BLaER1 (cell line): ENCODE results near the gene TLL1.

ENCODE experiments used
- H3K27ac ChIP-seq: shearing (Covaris generic); formaldehyde crosslinking; 2 replicates; pipeline ENCODE4 v1.8.1; 2022
- H3K27me3 ChIP-seq: shearing (Covaris generic); formaldehyde crosslinking; 2 replicates; pipeline ENCODE4 v1.8.1; 2022
- H3K36me3 ChIP-seq: shearing (Covaris generic); formaldehyde crosslinking; 2 replicates; pipeline ENCODE4 v1.8.1; 2022
- H3K4me1 ChIP-seq: shearing (Covaris generic); formaldehyde crosslinking; 2 replicates; pipeline ENCODE4 v1.8.1; 2022
- H3K4me2 ChIP-seq: shearing (Covaris generic); formaldehyde crosslinking; 2 replicates; pipeline ENCODE4 v1.8.1; 2022
- H3K4me3 ChIP-seq: shearing (Covaris generic); formaldehyde crosslinking; 2 replicates; pipeline ENCODE4 v1.8.1; 2022
- H3K9ac ChIP-seq: shearing (Covaris generic); formaldehyde crosslinking; 2 replicates; pipeline ENCODE4 v1.8.1; 2022
- H3K9me3 ChIP-seq: shearing (Covaris generic); formaldehyde crosslinking; 2 replicates; pipeline ENCODE4 v1.8.1; 2022
- H4K20me1 ChIP-seq: shearing (Covaris generic); formaldehyde crosslinking; 2 replicates; pipeline ENCODE4 v1.8.1; 2022
- Cebpa-rat ChIP-seq: shearing (Covaris generic); IDR thresholded peaks from 2 replicates; pipeline ENCODE4 v1.8.1; 2022

TLL1 gene

DNA sequence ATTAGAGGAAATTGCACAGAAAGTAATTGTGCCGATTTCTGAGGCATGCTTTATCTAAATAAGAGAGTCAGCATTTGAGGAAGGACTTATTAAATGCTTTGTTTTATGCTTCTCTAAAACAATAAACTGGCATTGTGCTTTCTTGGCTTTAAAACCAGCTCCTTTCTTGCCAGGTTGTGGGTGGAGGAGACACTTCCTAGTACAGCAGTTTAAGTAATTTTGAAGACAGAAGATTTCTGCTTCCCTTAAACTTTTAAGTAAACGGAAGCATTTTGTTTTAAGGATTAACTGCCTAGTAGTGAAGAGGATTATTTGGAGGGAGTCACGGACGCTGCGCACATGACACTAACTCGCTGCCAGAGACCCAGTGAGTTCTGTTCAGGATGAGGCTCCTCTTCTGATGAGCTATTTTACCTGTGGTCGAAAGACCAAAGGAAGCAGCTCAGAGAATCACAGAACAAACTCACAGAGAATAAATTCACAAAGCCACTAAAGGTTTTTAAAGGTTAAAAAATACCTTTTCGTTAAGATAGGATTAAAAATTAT is 169.5 kb downstream of the TLL1 start:
- H3K4me3 ChIP-seq, result no peak overlapping the region
- no peaks in the 10 kb centered on the region for H3K36me3 ChIP-seq
- no peaks in the 10 kb centered on the region for H4K20me1 ChIP-seq
- H3K4me2 ChIP-seq, result no peak overlapping the region
- no peak for TF ChIP-seq Cebpa-rat
- no peaks in the 10 kb centered on the region for H3K27me3 ChIP-seq
- no peak overlapping the region for H3K27ac ChIP-seq
- H3K4me1 ChIP-seq, result no peaks in the 10 kb centered on the region
- H3K9me3 ChIP-seq, result no peaks in the 10 kb centered on the region
- no peak overlapping the region for H3K9ac ChIP-seq

DNA sequence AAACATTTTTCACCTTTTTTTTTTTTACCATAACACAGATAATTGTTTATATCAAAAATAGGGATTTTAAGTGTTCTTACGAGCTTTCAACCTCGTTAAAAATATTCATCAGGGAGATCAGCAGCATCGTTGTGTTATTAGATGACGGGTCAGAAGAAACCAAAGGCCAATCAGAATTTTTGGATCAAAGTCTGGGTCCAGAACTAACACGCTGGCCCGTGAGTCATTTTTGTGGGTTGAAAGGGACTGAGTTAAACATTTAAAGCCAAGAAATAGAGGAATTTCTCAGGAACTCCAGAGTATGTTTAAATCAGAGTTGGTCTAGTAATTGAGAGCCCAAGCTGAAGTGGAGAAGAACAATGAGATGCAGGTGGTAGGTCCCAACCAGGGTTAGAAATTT is 170.8 kb downstream of the TLL1 start:
- Histone ChIP-seq H3K9me3 (no peaks in the 10 kb centered on the region), H3K9ac (no peak overlapping the region), H3K4me2 (no peak overlapping the region), H3K27me3 (no peaks in the 10 kb centered on the region), H3K4me3 (no peak overlapping the region), H3K4me1 (no peaks in the 10 kb centered on the region), H3K36me3 (no peaks in the 10 kb centered on the region), H4K20me1 (no peaks in the 10 kb centered on the region), H3K27ac (no peak overlapping the region)
- no peak for TF ChIP-seq Cebpa-rat

DNA sequence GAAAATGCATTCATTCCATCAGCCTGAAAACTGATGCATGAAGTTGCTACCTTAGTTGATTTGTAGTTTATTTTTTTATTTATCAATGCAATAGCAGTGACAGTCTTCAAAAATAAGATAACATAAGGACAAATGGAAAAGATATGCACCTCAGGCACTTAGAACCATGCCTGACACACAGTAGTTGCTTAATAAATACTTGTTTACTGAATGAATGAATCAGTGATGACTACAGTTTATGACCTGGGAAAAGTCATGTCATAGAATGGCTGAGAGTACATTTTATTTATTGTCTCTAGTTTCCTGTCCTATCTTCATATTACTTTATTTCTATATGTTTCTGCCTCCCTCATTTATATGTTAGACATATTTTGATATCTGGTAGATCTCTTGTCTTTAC is 171.8 kb downstream of the TLL1 start:
- Histone ChIP-seq H3K36me3 (no peaks in the 10 kb centered on the region), H3K4me3 (no peak overlapping the region), H3K4me2 (no peak overlapping the region), H3K9ac (no peak overlapping the region), H3K4me1 (no peaks in the 10 kb centered on the region), H3K27me3 (no peaks in the 10 kb centered on the region), H3K9me3 (no peaks in the 10 kb centered on the region), H3K27ac (no peak overlapping the region), H4K20me1 (no peaks in the 10 kb centered on the region)
- TF ChIP-seq Cebpa-rat, result no peak

DNA sequence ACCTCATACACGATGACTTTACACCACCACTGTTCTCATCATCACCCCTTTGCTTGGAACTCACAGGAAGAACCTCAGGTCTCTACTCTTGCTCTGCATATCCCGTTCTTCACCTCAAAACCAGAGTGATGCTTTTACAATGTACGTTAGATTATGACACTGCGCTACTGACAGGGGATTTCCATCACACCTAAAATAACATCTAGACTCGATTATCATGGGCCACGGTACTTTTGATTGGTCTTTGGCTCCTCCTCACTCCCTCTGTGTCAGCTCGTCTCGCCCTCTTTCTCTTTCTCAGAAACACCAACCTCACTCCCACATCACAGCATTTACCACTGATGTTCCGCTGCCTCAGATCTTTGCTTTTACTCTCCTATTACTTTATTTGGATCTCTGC is 172.4 kb downstream of the TLL1 start:
- Histone ChIP-seq H3K4me3 (no peak overlapping the region), H3K4me2 (no peak overlapping the region), H3K27ac (no peak overlapping the region)

DNA sequence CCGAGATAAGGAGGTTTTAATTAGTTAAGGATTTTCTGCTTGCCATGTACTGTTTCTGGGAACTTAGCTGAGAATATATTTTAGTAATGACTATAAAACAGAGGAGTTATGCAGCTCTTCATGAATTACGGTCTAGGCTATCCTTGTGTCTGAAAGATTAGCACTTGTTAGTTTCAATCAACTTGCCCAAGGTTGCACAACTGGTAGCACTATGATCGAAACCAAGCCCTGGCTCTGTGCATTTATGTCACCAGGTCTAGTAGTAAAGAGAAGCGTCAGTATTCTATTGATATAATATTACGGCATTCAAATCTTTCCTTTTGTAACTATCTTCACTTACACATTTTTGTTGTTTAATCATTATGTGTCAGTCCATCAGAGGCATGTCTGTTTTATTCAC is 176.0 kb downstream of the TLL1 start:
- Histone ChIP-seq H3K9me3 (no peaks in the 10 kb centered on the region), H3K4me3 (no peak overlapping the region), H3K4me2 (no peak overlapping the region), H3K27ac (no peak overlapping the region), H3K27me3 (no peaks in the 10 kb centered on the region), H3K4me1 (no peaks in the 10 kb centered on the region), H3K9ac (no peak overlapping the region), H3K36me3 (no peaks in the 10 kb centered on the region), H4K20me1 (no peaks in the 10 kb centered on the region)
- no peak for TF ChIP-seq Cebpa-rat

More for the DNA sequence above, 172.4 kb downstream of the TLL1 start:
- Histone ChIP-seq H3K9me3 (no peaks in the 10 kb centered on the region), H3K36me3 (no peaks in the 10 kb centered on the region), H4K20me1 (no peaks in the 10 kb centered on the region), H3K4me1 (no peaks in the 10 kb centered on the region), H3K9ac (no peak overlapping the region), H3K27me3 (no peaks in the 10 kb centered on the region)
- no peak for TF ChIP-seq Cebpa-rat

DNA sequence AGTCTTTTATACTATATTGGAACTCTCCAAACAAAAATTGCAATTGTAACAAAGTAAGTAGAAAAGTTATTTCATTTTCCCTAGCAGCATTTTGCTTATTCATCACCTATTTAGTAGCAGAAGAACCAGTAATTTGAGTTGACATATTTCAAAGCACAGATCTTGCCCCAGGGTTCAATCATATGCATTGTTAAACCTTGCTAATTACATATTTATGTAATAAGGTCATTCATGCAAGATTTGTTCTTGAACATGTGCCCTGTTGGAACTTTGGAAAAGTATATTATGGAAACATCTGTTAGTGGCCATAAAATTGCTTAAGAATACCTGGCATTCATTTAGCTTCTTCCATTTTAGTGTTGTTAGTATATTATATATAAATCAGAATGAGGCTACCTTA is 191.7 kb downstream of the TLL1 start:
- TF ChIP-seq Cebpa-rat, result no peak
- Histone ChIP-seq H3K4me1 (no peaks in the 10 kb centered on the region), H3K4me2 (no peak overlapping the region)

DNA sequence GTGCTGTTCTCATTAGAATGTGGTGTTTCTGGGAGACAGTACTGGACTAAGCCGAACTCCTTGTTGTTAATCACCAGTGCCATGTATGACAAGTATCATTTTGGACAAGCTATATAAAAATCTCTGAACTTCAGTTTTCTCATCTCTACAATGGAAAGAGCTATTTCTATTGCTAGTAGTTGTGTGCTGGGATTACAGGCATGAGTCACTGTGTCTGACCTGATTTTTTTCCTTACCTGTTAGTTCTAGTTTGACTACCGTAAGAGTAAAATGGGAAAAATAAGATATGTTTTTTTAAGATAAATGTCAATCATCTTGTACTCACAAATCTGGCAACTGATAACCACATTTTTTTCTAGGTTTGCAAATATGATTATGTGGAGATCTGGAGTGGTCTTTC is 192.3 kb downstream of the TLL1 start:
- Histone ChIP-seq H3K9me3 (no peaks in the 10 kb centered on the region), H3K9ac (no peak overlapping the region), H3K27ac (no peak overlapping the region), H3K27me3 (no peaks in the 10 kb centered on the region), H3K4me3 (no peak overlapping the region), H4K20me1 (no peaks in the 10 kb centered on the region), H3K4me2 (no peak overlapping the region), H3K36me3 (no peaks in the 10 kb centered on the region), H3K4me1 (no peaks in the 10 kb centered on the region)
- TF ChIP-seq Cebpa-rat, result no peak

More for the DNA sequence above, 191.7 kb downstream of the TLL1 start:
- Histone ChIP-seq H3K9ac (no peak overlapping the region), H3K9me3 (no peaks in the 10 kb centered on the region), H3K36me3 (no peaks in the 10 kb centered on the region), H3K27ac (no peak overlapping the region), H4K20me1 (no peaks in the 10 kb centered on the region), H3K27me3 (no peaks in the 10 kb centered on the region), H3K4me3 (no peak overlapping the region)

DNA sequence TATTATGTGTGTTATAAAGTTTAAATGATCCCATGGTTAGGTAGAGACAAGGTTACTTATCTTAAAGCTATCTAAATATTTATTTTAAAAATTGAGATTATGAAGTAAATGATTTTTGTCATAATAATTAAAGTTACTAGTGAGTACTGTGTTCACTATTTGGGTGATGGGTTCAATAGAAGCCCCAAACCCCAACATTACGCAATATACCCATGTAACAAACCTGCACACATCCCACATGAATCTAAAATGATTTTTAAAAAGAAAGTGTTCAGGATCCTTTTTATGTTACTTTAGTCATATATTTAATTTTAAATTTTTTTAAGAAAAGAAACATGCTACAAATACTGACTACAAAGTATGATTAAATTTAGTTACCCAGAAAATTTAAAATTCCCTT is 193.9 kb downstream of the TLL1 start:
- H3K27me3 ChIP-seq, result no peaks in the 10 kb centered on the region
- H4K20me1 ChIP-seq, result no peaks in the 10 kb centered on the region
- no peaks in the 10 kb centered on the region for H3K36me3 ChIP-seq
- no peak overlapping the region for H3K4me2 ChIP-seq
- H3K4me1 ChIP-seq, result no peaks in the 10 kb centered on the region
- no peak overlapping the region for H3K9ac ChIP-seq
- no peak overlapping the region for H3K4me3 ChIP-seq
- peak; percentile 62; the same call in 1 of the 2 replicates for TF ChIP-seq Cebpa-rat
- no peak overlapping the region for H3K27ac ChIP-seq
- no peaks in the 10 kb centered on the region for H3K9me3 ChIP-seq

DNA sequence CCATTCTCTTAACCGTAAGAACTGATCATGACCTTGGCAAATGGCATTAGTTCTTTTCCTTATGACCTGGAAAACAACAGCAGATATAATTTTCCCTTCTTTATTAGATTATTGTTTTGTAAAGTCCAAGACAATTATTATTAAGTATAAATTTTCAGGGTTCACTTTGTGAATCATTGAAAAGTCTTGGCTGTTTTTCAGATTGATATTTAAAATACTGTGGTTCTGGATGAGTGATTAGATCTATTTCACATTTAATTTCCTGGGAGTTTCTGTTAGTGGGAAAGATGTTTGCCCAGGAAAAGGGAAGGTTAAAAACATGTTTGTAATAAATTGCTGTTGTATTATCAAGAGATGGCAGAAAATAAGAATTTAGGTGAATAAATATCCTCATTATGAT is 194.9 kb downstream of the TLL1 start:
- H3K4me2 ChIP-seq, result no peak overlapping the region
- no peaks in the 10 kb centered on the region for H3K36me3 ChIP-seq
- H3K27ac ChIP-seq, result no peak overlapping the region
- H3K4me1 ChIP-seq, result no peaks in the 10 kb centered on the region
- H3K4me3 ChIP-seq, result no peak overlapping the region
- no peaks in the 10 kb centered on the region for H4K20me1 ChIP-seq
- no peak for TF ChIP-seq Cebpa-rat
- H3K9ac ChIP-seq, result no peak overlapping the region
- no peaks in the 10 kb centered on the region for H3K27me3 ChIP-seq
- H3K9me3 ChIP-seq, result no peaks in the 10 kb centered on the region

DNA sequence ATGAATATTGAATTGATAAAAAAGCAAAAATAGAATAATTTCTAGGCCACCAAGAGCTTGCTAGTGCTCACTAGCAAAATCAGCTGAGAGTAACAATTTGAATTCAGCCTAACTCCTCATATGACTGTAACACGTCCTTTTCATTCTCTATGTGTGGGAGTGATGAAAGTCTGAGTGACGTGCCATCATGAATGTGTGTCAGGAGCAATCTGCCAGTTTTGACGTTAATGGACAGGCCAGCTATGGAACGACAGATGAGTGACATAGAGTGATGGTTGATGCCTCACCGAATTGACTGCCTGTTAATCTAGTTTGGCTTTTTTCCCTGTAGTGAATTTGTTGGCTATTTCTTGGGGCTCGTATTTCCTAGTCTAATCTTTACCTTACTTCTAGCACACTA is 200.7 kb downstream of the TLL1 start:
- Histone ChIP-seq H3K4me2 (no peak overlapping the region), H4K20me1 (no peaks in the 10 kb centered on the region), H3K9ac (no peak overlapping the region), H3K9me3 (no peaks in the 10 kb centered on the region), H3K4me3 (no peak overlapping the region), H3K27ac (no peak overlapping the region), H3K27me3 (no peaks in the 10 kb centered on the region), H3K4me1 (no peaks in the 10 kb centered on the region), H3K36me3 (no peaks in the 10 kb centered on the region)
- no peak for TF ChIP-seq Cebpa-rat

DNA sequence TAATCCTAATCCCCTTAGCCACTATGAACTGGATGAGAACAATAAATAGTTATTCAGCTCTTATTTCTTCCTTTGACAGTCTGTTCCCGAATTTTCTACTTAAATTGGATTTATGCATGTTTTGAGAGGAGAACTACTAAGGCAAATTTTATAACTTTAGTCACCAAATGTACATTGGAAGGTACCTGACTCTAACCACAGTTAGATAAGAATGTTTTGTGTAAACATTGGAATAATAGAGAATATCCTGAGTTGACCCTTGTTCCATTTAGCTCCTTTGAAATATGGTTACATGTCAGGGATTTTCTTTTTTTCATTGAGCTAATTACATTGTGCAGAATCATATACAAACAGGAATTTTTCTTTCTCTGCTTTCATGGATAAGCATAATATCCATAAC is 202.6 kb downstream of the TLL1 start:
- TF ChIP-seq Cebpa-rat, result no peak
- no peak overlapping the region for H3K4me2 ChIP-seq
- H3K9me3 ChIP-seq, result no peaks in the 10 kb centered on the region

More for the DNA sequence above, 202.6 kb downstream of the TLL1 start:
- no peaks in the 10 kb centered on the region for H3K27me3 ChIP-seq
- no peaks in the 10 kb centered on the region for H3K36me3 ChIP-seq
- H3K4me3 ChIP-seq, result no peak overlapping the region
- no peak overlapping the region for H3K9ac ChIP-seq
- no peak overlapping the region for H3K27ac ChIP-seq
- H4K20me1 ChIP-seq, result no peaks in the 10 kb centered on the region
- H3K4me1 ChIP-seq, result no peaks in the 10 kb centered on the region
